GM23338 (cell line): Measurements from ENCODE around the gene CNN3. TPM values are rescaled to one million over a fixed set of nuclear protein-coding genes. Genes with fewer than 3 reads are reported as not detected.

ENCODE experiments used
- ATAC-seq: fragments of 200-7000 bp; cut with Tn5 transposase; 3 replicates; pipeline ENCODE4 v1.9.1; 2020
- DNase-seq: peaks from one replicate; pipeline ENCODE4 v3.0.0-alpha.2; 2015; ENCODE audit warnings: low spot score
- H2AFZ ChIP-seq: fragments of 200-600 bp; sonication (generic); 2 replicates; pipeline ENCODE4 v1.8.0; 2016; ENCODE audit warnings: antibody characterized with exemption, mild to moderate bottlenecking, moderate library complexity
- H3F3A ChIP-seq: fragments of 200-600 bp; sonication (generic); replicated peaks from 2 replicates; pipeline ENCODE4 v1.8.0; 2017; ENCODE audit warnings: antibody characterized with exemption, mixed run types, low read depth
- H3K27ac ChIP-seq: fragments of 200-600 bp; sonication (generic); 2 replicates; pipeline ENCODE4 v1.6.1; 2016; ENCODE audit warnings: low read depth
- H3K27me3 ChIP-seq: fragments of 200-600 bp; sonication (generic); 2 replicates; pipeline ENCODE4 v1.8.0; 2016; ENCODE audit warnings: mild to moderate bottlenecking, mixed run types, moderate library complexity; ENCODE audit not compliant: insufficient read depth
- H3K36me3 ChIP-seq: fragments of 200-600 bp; sonication (generic); 2 replicates; pipeline ENCODE4 v1.8.0; 2016; ENCODE audit warnings: mild to moderate bottlenecking; ENCODE audit not compliant: insufficient read depth
- H3K4me1 ChIP-seq: fragments of 200-600 bp; sonication (generic); 2 replicates; pipeline ENCODE4 v1.8.0; 2016; ENCODE audit warnings: mild to moderate bottlenecking, moderate library complexity; ENCODE audit not compliant: insufficient read depth
- H3K4me2 ChIP-seq: fragments of 200-600 bp; sonication (generic); 2 replicates; pipeline ENCODE4 v1.7.1; 2017; ENCODE audit warnings: mixed run types
- H3K4me3 ChIP-seq: fragments of 200-600 bp; sonication (generic); 2 replicates; pipeline ENCODE4 v1.6.1; 2016; ENCODE audit warnings: mixed run types
- H3K79me2 ChIP-seq: fragments of 200-600 bp; sonication (generic); replicated peaks from 2 replicates; pipeline ENCODE4 v1.8.0; 2017; ENCODE audit warnings: mild to moderate bottlenecking; ENCODE audit not compliant: insufficient read depth
- H3K9me2 ChIP-seq: fragments of 200-600 bp; sonication (generic); 2 replicates; pipeline ENCODE4 v1.8.0; 2017; ENCODE audit not compliant: insufficient read depth
- H4K20me1 ChIP-seq: fragments of 200-600 bp; sonication (generic); replicated peaks from 2 replicates; pipeline ENCODE4 v1.8.0; 2017; ENCODE audit warnings: mild to moderate bottlenecking; ENCODE audit not compliant: insufficient read depth
- H3K27ac Mint-ChIP-seq: 2 replicates; pipeline ENCODE4 v1.8.0; 2020; ENCODE audit warnings: inconsistent platforms, mild to moderate bottlenecking, moderate library complexity, mixed read lengths
- H3K27me3 Mint-ChIP-seq: 3 replicates; pipeline ENCODE4 v1.8.0; 2022; ENCODE audit warnings: low read depth, mild to moderate bottlenecking, moderate library complexity, mixed read lengths, inconsistent platforms; ENCODE audit not compliant: insufficient read depth, poor library complexity
- H3K36me3 Mint-ChIP-seq: 3 replicates; pipeline ENCODE4 v1.8.0; 2021; ENCODE audit warnings: low read depth, mild to moderate bottlenecking, inconsistent platforms, moderate library complexity, mixed read lengths
- H3K4me1 Mint-ChIP-seq: 3 replicates; pipeline ENCODE4 v1.8.0; 2020; ENCODE audit warnings: mild to moderate bottlenecking, inconsistent platforms, mixed read lengths
- H3K4me3 Mint-ChIP-seq: 3 replicates; pipeline ENCODE4 v1.8.0; 2021; ENCODE audit warnings: moderate library complexity, mild to moderate bottlenecking, inconsistent platforms, mixed read lengths
- H3K9me3 Mint-ChIP-seq: 3 replicates; pipeline ENCODE4 v1.8.0; 2020; ENCODE audit warnings: moderate library complexity, mild to moderate bottlenecking, inconsistent platforms, mixed read lengths
- CREB1 ChIP-seq: fragments of 250-450 bp; sonication (Bioruptor Pico); IDR thresholded peaks from 2 replicates; pipeline ENCODE4 v1.5.0; 2020; ENCODE audit warnings: low read depth, mild to moderate bottlenecking, moderate library complexity
- EZH2 ChIP-seq: fragments of 200-600 bp; sonication (generic); IDR thresholded peaks from one replicate; pipeline ENCODE4 v1.8.0; 2017; ENCODE audit warnings: antibody characterized with exemption, mild to moderate bottlenecking, low read depth; ENCODE audit not compliant: unreplicated experiment
- EZH2phosphoT487 ChIP-seq: fragments of 200-600 bp; sonication (generic); IDR thresholded peaks from one replicate; pipeline ENCODE4 v1.8.1; 2018; ENCODE audit warnings: antibody characterized with exemption; ENCODE audit not compliant: unreplicated experiment
- NANOG ChIP-seq: IDR thresholded peaks from 2 replicates; pipeline ENCODE4 v1.6.1; 2016; ENCODE audit warnings: antibody characterized with exemption, borderline replicate concordance
- POLR2AphosphoS5 ChIP-seq: IDR thresholded peaks from 2 replicates; pipeline ENCODE4 v1.6.1; 2016; ENCODE audit warnings: antibody characterized with exemption, low read depth
- REST ChIP-seq: IDR thresholded peaks from one replicate; pipeline ENCODE4 v1.6.1; 2018; ENCODE audit warnings: antibody characterized with exemption; ENCODE audit not compliant: unreplicated experiment
- STAT1 ChIP-seq: IDR thresholded peaks from one replicate; pipeline ENCODE4 v1.6.1; 2016; ENCODE audit warnings: antibody characterized with exemption; ENCODE audit not compliant: unreplicated experiment
- ZNF331 ChIP-seq: fragments of 250-450 bp; sonication (Bioruptor Pico); IDR thresholded peaks from 2 replicates; pipeline ENCODE4 v1.5.0; 2020; ENCODE audit warnings: low read depth, mild to moderate bottlenecking, moderate library complexity
- ZNF462 ChIP-seq: fragments of 250-450 bp; sonication (Bioruptor Pico); IDR thresholded peaks from 2 replicates; pipeline ENCODE4 v1.5.0; 2020; ENCODE audit warnings: mild to moderate bottlenecking, moderate library complexity
- polyA plus RNA-seq: library from polyadenylated mRNA; unstranded; fragments of >200 nt; fragmentation: Nextera tagmentation; extraction: Ambion mirVana; gene quantifications from 2 replicates; pipeline ENCODE4 v1.2.1, GENCODE V29; 2016
- total RNA-seq: library from RNA; depleted of rRNA; stranded (reverse); fragments of >200 nt; shearing (Covaris generic); gene quantifications from 2 replicates; pipeline ENCODE4 v1.2.3, GENCODE V29; 2014

Gene CNN3
- total and polyA plus RNA-seq, 2 experiments from 2014 or later = 220 to 312 TPM

- H3K4me3 Mint-ChIP-seq = no peak overlapping the region
- Histone ChIP-seq H3K27ac (no peak overlapping the region), H3F3A (no peaks in the 10 kb centered on the region), H3K4me2 (no peak overlapping the region), H3K9me2 (peaks cover 11% of the 10 kb centered on the region), H2AFZ (no peak overlapping the region), H3K4me1 (no peaks in the 10 kb centered on the region), H3K36me3 (no peaks in the 10 kb centered on the region), H3K27me3 (no peaks in the 10 kb centered on the region), H4K20me1 (no peaks in the 10 kb centered on the region), H3K4me3 (no peak overlapping the region), H3K79me2 (no peaks in the 10 kb centered on the region)
- H3K9me3 Mint-ChIP-seq = no peaks in the 10 kb centered on the region
- no peak for ATAC-seq
- no peaks in the 10 kb centered on the region; the same call in 2 of the 3 replicates for H3K36me3 Mint-ChIP-seq
- H3K4me1 Mint-ChIP-seq = no peaks in the 10 kb centered on the region
- TF ChIP-seq ZNF462 (no peak), NANOG (no peak), CREB1 (CRISPR knock-in tag) (no peak), STAT1 (no peak), POLR2AphosphoS5 (no peak), ZNF331 (no peak), REST (no peak), EZH2 (no peak), EZH2phosphoT487 (no peak)
- H3K27me3 Mint-ChIP-seq = peaks cover 5% of the 10 kb centered on the region
- no peak overlapping the region for H3K27ac Mint-ChIP-seq
- no peak for DNase-seq
These were observed 51.1 kb downstream of the CNN3 start for GRCh38 chr1:94875794-94876193.
